Activated CD8-positive, alpha-beta T cell treated with anti-CD3 and anti-CD28 coated beads for 36 hours (primary cell): ENCODE data around the gene TSPYL1. TPM values are rescaled to one million over a fixed set of nuclear protein-coding genes. Genes with fewer than 3 reads are reported as not detected.
"Not testable (repeated sequence)": the region's sequence is repeated elsewhere in the genome, so short reads cannot be mapped to it uniquely, and the experiment has no call there.

Experiments
- ATAC-seq: fragments of 200-7000 bp; cut with Tn5 transposase; one replicate; pipeline ENCODE4 v1.10.0; 2021; ENCODE audit warnings: mild to moderate bottlenecking, moderate library complexity
- CTCF ChIA-PET: fragments of 350-600 bp; sonication (Branson Sonifier 250); formaldehyde crosslinking; loops from one replicate; lab custom pipeline; 2021; ENCODE audit warnings: antibody characterized with exemption; lab: Charles Lee
- POLR2A ChIA-PET: fragments of 350-600 bp; sonication (Branson Sonifier 250); formaldehyde crosslinking; loops from one replicate; lab custom pipeline; 2021; ENCODE audit warnings: antibody characterized with exemption; lab: Charles Lee
- DNase-seq: peaks from one replicate; pipeline ENCODE4 v3.0.0-alpha.2; 2020
- H3K27ac Mint-ChIP-seq: one replicate; pipeline ENCODE4 v1.8.0; 2021; ENCODE audit warnings: mild to moderate bottlenecking, mixed read lengths
- H3K27me3 Mint-ChIP-seq: one replicate; pipeline ENCODE4 v1.8.0; 2021; ENCODE audit warnings: mixed read lengths
- H3K36me3 Mint-ChIP-seq: one replicate; pipeline ENCODE4 v1.8.0; 2021; ENCODE audit warnings: low read depth, mixed read lengths
- H3K4me1 Mint-ChIP-seq: one replicate; pipeline ENCODE4 v1.8.0; 2021; ENCODE audit warnings: low read depth, mixed read lengths
- H3K4me3 Mint-ChIP-seq: one replicate; pipeline ENCODE4 v1.8.0; 2021; ENCODE audit warnings: mild to moderate bottlenecking, moderate library complexity, mixed read lengths
- H3K9me3 Mint-ChIP-seq: one replicate; pipeline ENCODE4 v1.8.0; 2021; ENCODE audit warnings: mixed read lengths
- intact Hi-C: fragments of 100-400 bp; cut with micrococcal nuclease; formaldehyde crosslinking; loops from one replicate; pipeline ENCODE4 v1.10.0; 2022
- total RNA-seq, 2 experiments: library from RNA; stranded (reverse); gene quantifications; one replicate each; pipeline ENCODE4 v1.2.3, GENCODE V29; 2021
- TF ChIP-seq, protein P1 (sequence below): fragments of 200-600 bp; IDR thresholded peaks from one replicate; pipeline ENCODE4 v1.8.0; 2022; ENCODE audit warnings: antibody characterized with exemption, mild to moderate bottlenecking

TSPYL1 gene
- total RNA-seq, 2 experiments from 2014 or later, result 38.5 to 38.6 TPM

DNA sequence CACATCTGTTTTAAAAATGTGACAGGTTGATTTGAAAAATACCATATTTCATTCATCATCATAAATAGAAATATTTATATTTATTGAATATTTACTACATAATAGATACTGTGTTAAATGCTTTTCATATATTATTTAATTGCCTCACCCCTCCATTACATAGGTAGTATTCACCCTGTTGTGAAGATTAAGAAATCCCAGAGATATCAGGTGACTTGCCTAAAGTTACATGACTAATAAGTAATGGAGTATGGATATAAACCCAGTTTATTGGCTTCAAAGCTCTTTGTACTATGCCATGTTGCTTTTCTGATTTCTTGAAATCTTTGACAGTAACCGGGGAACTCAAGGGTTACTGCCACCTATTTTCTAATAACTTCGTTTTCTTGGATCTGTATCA is 10.1 kb upstream of the TSPYL1 start:
- intact Hi-C loops, result loop anchor here (10.0 kb wide), 1 partner anchor 275 kb away; no protein-coding TSS in a partner anchor
- H3K27ac Mint-ChIP-seq, result no peak overlapping the region
- H3K4me1 Mint-ChIP-seq, result no peaks in the 10 kb centered on the region
- ChIA-PET CTCF (interaction anchor here (1.0 to 3.5 kb wide), 4 partner anchors 12 to 271 kb away, joined by 3 to 69 read pairs (median 15); partner anchors contain the start of gene TSPYL1), POLR2A (no interaction called here)
- no peaks in the 10 kb centered on the region for H3K27me3 Mint-ChIP-seq
- no peaks in the 10 kb centered on the region for H3K9me3 Mint-ChIP-seq
- no peaks in the 10 kb centered on the region for H3K36me3 Mint-ChIP-seq
- TF ChIP-seq, protein P1, sequence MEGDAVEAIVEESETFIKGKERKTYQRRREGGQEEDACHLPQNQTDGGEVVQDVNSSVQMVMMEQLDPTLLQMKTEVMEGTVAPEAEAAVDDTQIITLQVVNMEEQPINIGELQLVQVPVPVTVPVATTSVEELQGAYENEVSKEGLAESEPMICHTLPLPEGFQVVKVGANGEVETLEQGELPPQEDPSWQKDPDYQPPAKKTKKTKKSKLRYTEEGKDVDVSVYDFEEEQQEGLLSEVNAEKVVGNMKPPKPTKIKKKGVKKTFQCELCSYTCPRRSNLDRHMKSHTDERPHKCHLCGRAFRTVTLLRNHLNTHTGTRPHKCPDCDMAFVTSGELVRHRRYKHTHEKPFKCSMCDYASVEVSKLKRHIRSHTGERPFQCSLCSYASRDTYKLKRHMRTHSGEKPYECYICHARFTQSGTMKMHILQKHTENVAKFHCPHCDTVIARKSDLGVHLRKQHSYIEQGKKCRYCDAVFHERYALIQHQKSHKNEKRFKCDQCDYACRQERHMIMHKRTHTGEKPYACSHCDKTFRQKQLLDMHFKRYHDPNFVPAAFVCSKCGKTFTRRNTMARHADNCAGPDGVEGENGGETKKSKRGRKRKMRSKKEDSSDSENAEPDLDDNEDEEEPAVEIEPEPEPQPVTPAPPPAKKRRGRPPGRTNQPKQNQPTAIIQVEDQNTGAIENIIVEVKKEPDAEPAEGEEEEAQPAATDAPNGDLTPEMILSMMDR, result no peak
- ATAC-seq, result no peak
- DNase-seq, result no peak
- no peak overlapping the region for H3K4me3 Mint-ChIP-seq

DNA sequence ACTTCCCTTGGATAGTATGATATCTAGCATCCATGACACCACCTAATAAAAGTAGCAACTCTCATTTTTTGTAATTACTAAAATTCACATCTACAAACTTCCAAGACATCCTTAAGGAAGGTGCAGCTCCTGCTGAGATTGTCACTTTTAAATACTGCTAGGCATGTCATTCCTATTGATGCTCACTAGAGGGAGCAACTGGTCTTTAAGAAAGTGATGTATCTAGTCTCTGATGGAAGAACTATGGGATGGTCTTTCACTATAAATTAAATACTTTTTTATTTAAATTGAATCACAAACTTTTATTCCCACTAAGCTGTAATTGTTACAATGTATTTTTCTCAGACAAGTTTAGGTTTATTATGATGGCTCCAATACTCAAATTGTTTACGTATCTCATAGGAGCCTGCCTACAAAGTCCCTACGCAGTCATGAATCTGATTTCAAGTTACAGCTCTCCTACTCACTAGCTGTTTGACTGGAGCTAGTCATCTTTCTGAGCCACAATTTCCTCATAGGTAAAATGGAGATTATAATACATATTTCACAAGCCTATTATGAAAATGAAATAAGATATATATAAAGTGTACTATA is 8.1 kb upstream of the TSPYL1 start:
- H3K4me3 Mint-ChIP-seq, result no peak overlapping the region
- ChIA-PET CTCF (interaction anchor here (0.6 to 3.5 kb wide), 65 partner anchors 9 to 361 kb away, joined by 3 to 69 read pairs (median 4); partner anchors contain the start of genes RWDD1 and TSPYL1), POLR2A (interaction anchor here (0.6 to 1.4 kb wide), 2 partner anchors 8 to 126 kb away, joined by 4 read pairs; partner anchors contain the start of gene TSPYL1)
- DNase-seq (no peak), ATAC-seq (peak; percentile 80)
- no peak overlapping the region for H3K27ac Mint-ChIP-seq
- no peaks in the 10 kb centered on the region for H3K9me3 Mint-ChIP-seq
- no peaks in the 10 kb centered on the region for H3K27me3 Mint-ChIP-seq
- H3K4me1 Mint-ChIP-seq, result no peaks in the 10 kb centered on the region
- no peaks in the 10 kb centered on the region for H3K36me3 Mint-ChIP-seq
- TF ChIP-seq, protein P1, result peak; percentile 95
- intact Hi-C loops, result loop anchor here (1.0 to 10.0 kb wide), 2 partner anchors 245 to 277 kb away; no protein-coding TSS in a partner anchor

DNA sequence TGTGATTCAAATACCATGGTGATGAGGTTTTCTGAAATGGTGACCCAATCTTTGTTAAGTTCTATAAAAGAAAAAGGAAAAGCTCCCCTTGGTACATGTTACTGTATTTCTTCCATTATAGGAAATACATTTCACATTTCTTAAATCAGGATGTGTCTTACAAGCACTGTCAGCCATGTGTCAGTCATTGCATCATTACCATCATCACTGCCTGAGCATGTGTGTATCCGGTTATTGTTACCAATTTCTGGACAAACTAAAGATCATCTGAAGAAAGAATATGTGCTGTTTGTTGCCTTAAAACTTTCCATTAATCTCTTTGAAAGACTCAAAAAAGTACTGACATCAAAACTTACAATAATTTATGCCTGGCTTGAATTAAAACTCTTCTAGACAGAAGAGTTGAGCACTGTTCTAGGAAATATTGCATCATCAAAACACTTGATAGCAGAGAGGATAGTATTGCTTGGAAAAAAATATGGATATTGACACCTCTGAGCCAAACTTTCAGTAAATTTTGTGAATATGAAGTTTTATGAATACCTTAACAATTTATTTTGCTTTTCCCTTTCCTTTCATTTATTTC is 7.1 kb upstream of the TSPYL1 start:
- DNase-seq (no peak), ATAC-seq (no peak)
- no peaks in the 10 kb centered on the region for H3K9me3 Mint-ChIP-seq
- no peaks in the 10 kb centered on the region for H3K36me3 Mint-ChIP-seq
- ChIA-PET CTCF (interaction anchor here (0.6 to 3.5 kb wide), 45 partner anchors 9 to 362 kb away, joined by 3 to 69 read pairs (median 5); partner anchors contain the start of genes RWDD1 and TSPYL1), POLR2A (no interaction called here)
- intact Hi-C loops, result loop anchor here (1.0 to 10.0 kb wide), 2 partner anchors 245 to 278 kb away; no protein-coding TSS in a partner anchor
- H3K27ac Mint-ChIP-seq, result no peak overlapping the region
- no peaks in the 10 kb centered on the region for H3K27me3 Mint-ChIP-seq
- H3K4me3 Mint-ChIP-seq, result no peak overlapping the region
- TF ChIP-seq, protein P1, result no peak
- no peaks in the 10 kb centered on the region for H3K4me1 Mint-ChIP-seq

DNA sequence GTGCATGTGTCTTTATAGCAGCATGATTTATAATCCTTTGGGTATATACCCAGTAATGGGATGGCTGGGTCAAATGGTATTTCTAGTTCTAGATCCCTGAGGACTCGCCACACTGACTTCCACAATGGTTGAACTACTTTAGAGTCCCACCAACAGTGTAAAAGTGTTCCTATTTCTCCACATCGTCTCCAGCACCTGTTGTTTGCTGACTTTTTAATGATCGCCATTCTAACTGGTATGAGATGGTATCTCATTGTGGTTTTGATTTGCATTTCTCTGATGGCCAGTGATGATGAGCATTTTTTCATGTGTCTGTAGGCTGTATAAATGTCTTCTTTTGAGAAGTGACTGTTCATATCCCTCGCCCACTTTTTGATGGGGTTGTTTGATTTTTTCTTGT is 5.3 kb upstream of the TSPYL1 start:
- ATAC-seq, H3K9me3 Mint-ChIP-seq, H3K36me3 Mint-ChIP-seq, H3K4me3 Mint-ChIP-seq, DNase-seq, H3K27me3 Mint-ChIP-seq, H3K27ac Mint-ChIP-seq, POLR2A ChIA-PET, CTCF ChIA-PET: not testable (repeated sequence)
- intact Hi-C loops, result loop anchor here (10.0 kb wide), 1 partner anchor 280 kb away; no protein-coding TSS in a partner anchor
- H3K4me1 Mint-ChIP-seq, result peaks cover 11% of the 10 kb centered on the region

DNA sequence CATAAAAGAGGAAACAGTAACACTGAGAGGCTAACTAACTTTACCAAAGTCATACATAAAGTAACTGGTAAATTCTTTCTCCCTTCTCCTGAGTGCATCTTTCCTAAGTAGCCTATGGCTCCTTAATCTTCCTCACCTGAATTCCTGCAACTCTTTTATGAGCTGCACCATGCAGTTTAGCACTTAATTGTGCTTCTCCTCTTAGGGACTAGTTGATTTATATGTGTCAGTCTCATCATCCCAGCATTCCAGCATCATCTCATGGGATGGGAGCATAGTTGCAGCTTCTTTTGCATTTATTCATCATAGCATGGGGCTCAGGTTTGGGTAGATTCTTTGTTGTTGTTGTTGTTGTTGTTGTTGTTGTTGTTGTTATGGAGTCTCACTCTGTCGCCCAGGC is 3.5 kb upstream of the TSPYL1 start:
- ATAC-seq (no peak), DNase-seq (no peak)
- ChIA-PET POLR2A (no interaction called here), CTCF (no interaction called here)
- Mint-ChIP-seq H3K36me3 (peaks cover 12% of the 10 kb centered on the region), H3K4me1 (peaks cover 11% of the 10 kb centered on the region), H3K27me3 (no peaks in the 10 kb centered on the region), H3K27ac (no peak overlapping the region), H3K4me3 (no peak overlapping the region), H3K9me3 (no peaks in the 10 kb centered on the region)
- TF ChIP-seq, protein P1, result no peak
- intact Hi-C loops, result loop anchor here (10.0 kb wide), 1 partner anchor 282 kb away; no protein-coding TSS in a partner anchor
